Measurements from ENCODE around the gene NTN1.

The NTN1 gene

GRCh38 chr17:9200699-9201359 lies 179.5 kb downstream of the NTN1 start:
- no peak for DNase-seq

- no peak for DNase-seq
Measured at GRCh38 chr17:9202532-9202931, 181.2 kb downstream of the NTN1 start.

- DNase-seq = no peak
Measured at GRCh38 chr17:9203771-9204425, 182.6 kb downstream of the NTN1 start.

GRCh38 chr17:9204637-9205329 lies 183.5 kb downstream of the NTN1 start:
- no peak for DNase-seq

- DNase-seq = no peak
Measured at GRCh38 chr17:9205520-9206409, 184.5 kb downstream of the NTN1 start.

GRCh38 chr17:9206410-9206703 lies 185.0 kb downstream of the NTN1 start:
- DNase-seq = no peak

- no peak for DNase-seq
Measured at GRCh38 chr17:9206741-9207332, 185.5 kb downstream of the NTN1 start.

- DNase-seq = no peak
Measured at GRCh38 chr17:9208381-9209105, 187.2 kb downstream of the NTN1 start.

- DNase-seq = no peak
Measured at GRCh38 chr17:9209347-9209746, 188.0 kb downstream of the NTN1 start.

- no peak for DNase-seq
Measured at GRCh38 chr17:9209781-9210370, 188.6 kb downstream of the NTN1 start.

- no peak for DNase-seq
Measured at GRCh38 chr17:9211133-9211765, 189.9 kb downstream of the NTN1 start.

- DNase-seq = no peak
Measured at GRCh38 chr17:9212376-9213302, 191.3 kb downstream of the NTN1 start.

- DNase-seq = no peak
Measured at GRCh38 chr17:9213303-9213640, 192.0 kb downstream of the NTN1 start.

GRCh38 chr17:9215465-9215864 lies 194.2 kb downstream of the NTN1 start:
- DNase-seq = no peak

GRCh38 chr17:9217151-9218056 lies 196.1 kb downstream of the NTN1 start:
- no peak for DNase-seq

GRCh38 chr17:9218064-9218635 lies 196.8 kb downstream of the NTN1 start:
- DNase-seq = no peak

GRCh38 chr17:9218911-9219310 lies 197.6 kb downstream of the NTN1 start:
- no peak for DNase-seq

GRCh38 chr17:9219631-9220397 lies 198.5 kb downstream of the NTN1 start:
- no peak for DNase-seq
